WTC11 (cell line): ENCODE measurements around the gene LDLRAD4. TPM values are rescaled to one million over a fixed set of nuclear protein-coding genes. Genes with fewer than 3 reads are reported as not detected.

ENCODE experiments used
- ATAC-seq: fragments of 200-7000 bp; cut with Tn5 transposase; 2 replicates; pipeline ENCODE4 v1.10.0; 2021; ENCODE audit warnings: mild to moderate bottlenecking, moderate library complexity
- CTCF ChIA-PET: fragments of 300-600 bp; sonication (Branson Sonifier 250); formaldehyde crosslinking; loops from one replicate; lab custom pipeline; 2021; ENCODE audit warnings: antibody characterized with exemption; lab: Charles Lee
- POLR2A ChIA-PET: fragments of 350-600 bp; sonication (Branson Sonifier 250); formaldehyde crosslinking; loops from one replicate; lab custom pipeline; 2021; ENCODE audit warnings: antibody characterized with exemption; lab: Charles Lee
- DNase-seq: peaks from one replicate; pipeline ENCODE4 v3.0.0; 2021; ENCODE audit warnings: low spot score
- H3K27ac Mint-ChIP-seq: 2 replicates; pipeline ENCODE4 v1.8.0; 2021; ENCODE audit warnings: mixed read lengths
- H3K27me3 Mint-ChIP-seq: 2 replicates; pipeline ENCODE4 v1.8.0; 2021; ENCODE audit warnings: low read depth, mild to moderate bottlenecking, moderate library complexity, mixed read lengths
- H3K36me3 Mint-ChIP-seq: 2 replicates; pipeline ENCODE4 v1.8.0; 2021; ENCODE audit warnings: mixed read lengths
- H3K4me1 Mint-ChIP-seq: 2 replicates; pipeline ENCODE4 v1.8.0; 2022; ENCODE audit warnings: mixed read lengths
- H3K4me3 Mint-ChIP-seq: 2 replicates; pipeline ENCODE4 v1.8.0; 2021; ENCODE audit warnings: mild to moderate bottlenecking, moderate library complexity, mixed read lengths
- H3K9me3 Mint-ChIP-seq: 2 replicates; pipeline ENCODE4 v1.8.0; 2021; ENCODE audit warnings: mixed read lengths
- ARID4B ChIP-seq: sonication (generic); formaldehyde crosslinking; IDR thresholded peaks from 2 replicates; pipeline ENCODE4 v1.8.0; 2023; ENCODE audit warnings: missing genetic modification reagents, mild to moderate bottlenecking, borderline replicate concordance
- ATF3 ChIP-seq: sonication (generic); formaldehyde crosslinking; conservative IDR thresholded peaks from 2 replicates; pipeline ENCODE4 v1.8.1; 2022; ENCODE audit warnings: mild to moderate bottlenecking, missing genetic modification reagents
- CREB1 ChIP-seq: sonication (generic); formaldehyde crosslinking; IDR thresholded peaks from 2 replicates; pipeline ENCODE4 v1.8.0; 2023; ENCODE audit warnings: mild to moderate bottlenecking, missing genetic modification reagents
- FOXJ3 ChIP-seq: sonication (generic); formaldehyde crosslinking; IDR thresholded peaks from 2 replicates; pipeline ENCODE4 v1.9.0; 2021; ENCODE audit warnings: missing genetic modification reagents, mild to moderate bottlenecking, borderline replicate concordance
- FOXP4 ChIP-seq: sonication (generic); formaldehyde crosslinking; IDR thresholded peaks from 2 replicates; pipeline ENCODE4 v1.8.0; 2022; ENCODE audit warnings: mild to moderate bottlenecking, missing genetic modification reagents
- JAZF1 ChIP-seq: fragments of 250-450 bp; sonication (Bioruptor Pico); IDR thresholded peaks from 2 replicates; pipeline ENCODE4 v1.9.0; 2021; ENCODE audit warnings: moderate library complexity, mild to moderate bottlenecking, inconsistent platforms
- MLX ChIP-seq: sonication (generic); formaldehyde crosslinking; IDR thresholded peaks from 2 replicates; pipeline ENCODE4 v1.8.1; 2023; ENCODE audit warnings: mild to moderate bottlenecking, missing genetic modification reagents, moderate library complexity
- NFATC4 ChIP-seq: fragments of 250-450 bp; sonication (Bioruptor Pico); IDR thresholded peaks from 2 replicates; pipeline ENCODE4 v1.9.0; 2021; ENCODE audit warnings: mild to moderate bottlenecking
- NR1H2 ChIP-seq: sonication (generic); formaldehyde crosslinking; IDR thresholded peaks from 2 replicates; pipeline ENCODE4 v1.9.0; 2021; ENCODE audit warnings: mild to moderate bottlenecking, moderate library complexity, missing genetic modification reagents
- NR3C1 ChIP-seq: sonication (generic); formaldehyde crosslinking; conservative IDR thresholded peaks from 2 replicates; pipeline ENCODE4 v1.8.1; 2023; ENCODE audit warnings: low read depth, mild to moderate bottlenecking, missing genetic modification reagents
- OVOL2 ChIP-seq: fragments of 250-450 bp; sonication (Bioruptor Pico); IDR thresholded peaks from 2 replicates; pipeline ENCODE4 v1.9.0; 2021; ENCODE audit warnings: mild to moderate bottlenecking, borderline replicate concordance
- ZNF232 ChIP-seq: sonication (generic); formaldehyde crosslinking; IDR thresholded peaks from 2 replicates; pipeline ENCODE4 v1.8.0; 2022; ENCODE audit warnings: mild to moderate bottlenecking, missing genetic modification reagents
- ZNF263 ChIP-seq: sonication (generic); formaldehyde crosslinking; IDR thresholded peaks from 2 replicates; pipeline ENCODE4 v1.8.1; 2022; ENCODE audit warnings: low read depth, mild to moderate bottlenecking, moderate library complexity, missing genetic modification reagents
- ZNF396 ChIP-seq: fragments of 250-450 bp; sonication (Bioruptor Pico); IDR thresholded peaks from 2 replicates; pipeline ENCODE4 v1.8.0; 2021; ENCODE audit warnings: mild to moderate bottlenecking, moderate library complexity, borderline replicate concordance
- ZNF425 ChIP-seq: fragments of 250-450 bp; sonication (Bioruptor Pico); conservative IDR thresholded peaks from 2 replicates; pipeline ENCODE4 v1.9.0; 2021; ENCODE audit warnings: mild to moderate bottlenecking
- ZNF671 ChIP-seq: fragments of 250-450 bp; sonication (Bioruptor Pico); IDR thresholded peaks from 2 replicates; pipeline ENCODE4 v1.8.0; 2021; ENCODE audit warnings: mild to moderate bottlenecking
- total RNA-seq: library from RNA; stranded (reverse); gene quantifications from 3 replicates; pipeline ENCODE4 v1.2.3, GENCODE V29; 2021

The LDLRAD4 gene
- total RNA-seq, 1 experiment from 2014 or later, result 6.2 TPM

- CTCF ChIA-PET, result no interaction called here
These were observed 135.8 kb downstream of the LDLRAD4 start for GRCh38 chr18:13354402-13354801.

GRCh38 chr18:13356032-13356431 lies 137.5 kb downstream of the LDLRAD4 start:
- Mint-ChIP-seq H3K27ac (no peak overlapping the region), H3K9me3 (peaks cover 18% of the 10 kb centered on the region), H3K27me3 (no peaks in the 10 kb centered on the region), H3K4me3 (no peak overlapping the region), H3K4me1 (no peaks in the 10 kb centered on the region), H3K36me3 (no peaks in the 10 kb centered on the region)
- ChIA-PET CTCF (no interaction called here), POLR2A (no interaction called here)
- ATAC-seq (no peak), DNase-seq (no peak)
- TF ChIP-seq OVOL2, result no peak
- TF ChIP-seq FOXJ3 (CRISPR knock-in tag), result no peak
- TF ChIP-seq NR3C1 (CRISPR knock-in tag), result no peak
- TF ChIP-seq ZNF396 (CRISPR knock-in tag), result no peak
- TF ChIP-seq CREB1, result no peak
- no peak for TF ChIP-seq FOXP4 (CRISPR knock-in tag)
- no peak for TF ChIP-seq ZNF232 (CRISPR knock-in tag)
- TF ChIP-seq ZNF263 (CRISPR knock-in tag), result no peak
- no peak for TF ChIP-seq NFATC4 (CRISPR knock-in tag)

More at GRCh38 chr18:13354402-13354801, 135.8 kb downstream of the LDLRAD4 start:
- DNase-seq (no peak), ATAC-seq (no peak)
- TF ChIP-seq ZNF671 (CRISPR knock-in tag) (no peak), MLX (CRISPR knock-in tag) (no peak), ARID4B (no peak), JAZF1 (CRISPR knock-in tag) (no peak), NR1H2 (CRISPR knock-in tag) (no peak), ATF3 (CRISPR knock-in tag) (no peak), ZNF425 (CRISPR knock-in tag) (no peak)
- no peaks in the 10 kb centered on the region for H3K4me1 Mint-ChIP-seq
- H3K27me3 Mint-ChIP-seq, result no peaks in the 10 kb centered on the region
- no peak overlapping the region for H3K4me3 Mint-ChIP-seq
- peaks cover 34% of the 10 kb centered on the region for H3K9me3 Mint-ChIP-seq
- POLR2A ChIA-PET, result no interaction called here
- H3K36me3 Mint-ChIP-seq, result peaks cover 14% of the 10 kb centered on the region
- H3K27ac Mint-ChIP-seq, result no peak overlapping the region
